NCI-H460 (cell line): Measurements from ENCODE around the gene SSUH2. TPM values are rescaled to one million over a fixed set of nuclear protein-coding genes. Genes with fewer than 3 reads are reported as not detected.
"Not testable (repeated sequence)": the region's sequence is repeated elsewhere in the genome, so short reads cannot be mapped to it uniquely, and the experiment has no call there.

Experiments used
- DNase-seq: peaks from one replicate; pipeline ENCODE4 v3.0.0-alpha.2; 2016; ENCODE audit warnings: low read depth; ENCODE audit errors: extremely low read depth
- polyA plus RNA-seq: library from polyadenylated mRNA; depleted of rRNA; stranded (reverse); fragments of >200 nt; gene quantifications from 2 replicates; pipeline ENCODE4 v1.2.3, GENCODE V29; 2014; cell fraction: nucleus; rRNA removed
- total RNA-seq: library from RNA; depleted of rRNA; stranded (reverse); fragments of >200 nt; shearing (Covaris generic); gene quantifications from 2 replicates; pipeline ENCODE4 v1.2.3, GENCODE V29; 2014; rRNA removed

SSUH2 gene, protein sequence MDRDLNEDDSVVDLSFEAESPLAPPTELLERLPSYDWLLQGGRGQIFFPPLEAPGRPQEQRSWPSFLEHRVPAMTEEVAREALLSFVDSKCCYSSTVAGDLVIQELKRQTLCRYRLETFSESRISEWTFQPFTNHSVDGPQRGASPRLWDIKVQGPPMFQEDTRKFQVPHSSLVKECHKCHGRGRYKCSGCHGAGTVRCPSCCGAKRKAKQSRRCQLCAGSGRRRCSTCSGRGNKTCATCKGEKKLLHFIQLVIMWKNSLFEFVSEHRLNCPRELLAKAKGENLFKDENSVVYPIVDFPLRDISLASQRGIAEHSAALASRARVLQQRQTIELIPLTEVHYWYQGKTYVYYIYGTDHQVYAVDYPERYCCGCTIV
- 0.20 and 0.27 TPM in 2 replicates for total RNA-seq
- polyA plus RNA-seq: 1.4 and 4.0 TPM in 2 replicates

DNA sequence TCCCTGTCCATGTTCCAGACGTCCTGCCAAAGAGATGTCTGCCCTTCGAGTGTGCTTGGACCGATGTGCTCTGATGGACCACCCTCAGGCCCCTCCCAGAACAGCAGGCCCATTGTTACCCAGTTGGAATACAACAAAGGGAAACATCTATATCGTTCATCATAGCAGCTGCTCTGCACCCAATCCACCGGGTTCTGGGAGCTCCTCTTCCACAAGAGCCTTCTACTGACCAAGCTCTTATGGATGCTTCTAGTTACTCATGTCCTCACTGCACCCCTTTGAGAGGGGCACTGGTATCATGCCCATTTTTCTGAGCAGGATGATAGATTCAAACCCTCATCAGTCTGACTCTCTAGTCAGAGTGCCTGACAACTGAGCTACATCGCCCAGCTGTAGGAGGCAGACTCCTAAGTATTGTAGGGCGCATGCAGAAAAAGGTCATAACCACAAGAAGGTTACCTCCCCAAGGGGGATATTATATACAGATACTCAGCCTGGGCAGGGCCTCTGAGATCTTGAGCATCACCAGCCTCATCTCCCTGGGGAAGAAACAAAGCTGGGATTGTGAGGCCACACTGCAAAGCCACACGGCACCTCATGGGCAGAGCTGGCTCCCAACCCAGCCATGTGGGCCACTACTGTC, at the start of gene SSUH2:
SSUH2 (minus strand) TSS at position 51 of the 643 bp plus-strand sequence; CDS start at position 11, 40 bp downstream.
- no peak for DNase-seq

DNA sequence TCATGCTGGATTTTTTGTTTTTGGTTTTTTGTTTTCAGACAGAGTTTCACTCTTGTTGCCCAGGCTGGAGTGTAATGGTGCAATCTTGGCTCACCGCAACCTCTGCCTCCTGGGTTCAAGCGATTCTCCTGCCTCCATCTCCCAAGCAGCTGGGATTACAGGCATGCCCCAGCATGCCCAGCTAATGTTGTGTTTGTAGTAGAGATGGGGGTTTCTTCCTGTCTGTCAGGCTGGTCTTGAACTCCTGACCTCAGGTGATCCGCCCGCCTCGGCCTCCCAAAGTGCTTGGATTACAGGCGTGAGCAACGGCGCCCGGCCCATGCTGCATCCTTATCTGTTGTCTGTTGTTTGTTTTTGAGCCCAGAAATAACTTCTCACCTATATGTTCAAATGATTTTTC, 46.7 kb upstream of the SSUH2 start:
- DNase-seq: not testable (repeated sequence)

- peak; percentile 5 for DNase-seq
Measured at GRCh38 chr3:8684992-8685391, 40.4 kb upstream of the SSUH2 start.

- not testable (repeated sequence) for DNase-seq
Measured at GRCh38 chr3:8682850-8683574, 38.4 kb upstream of the SSUH2 start.

GRCh38 chr3:8681881-8682538, 37.4 kb upstream of the SSUH2 start:
- DNase-seq: not testable (repeated sequence)

GRCh38 chr3:8681349-8681748, 36.8 kb upstream of the SSUH2 start:
- no peak for DNase-seq

- not testable (repeated sequence) for DNase-seq
Measured at GRCh38 chr3:8679817-8680553, 35.4 kb upstream of the SSUH2 start.

DNA sequence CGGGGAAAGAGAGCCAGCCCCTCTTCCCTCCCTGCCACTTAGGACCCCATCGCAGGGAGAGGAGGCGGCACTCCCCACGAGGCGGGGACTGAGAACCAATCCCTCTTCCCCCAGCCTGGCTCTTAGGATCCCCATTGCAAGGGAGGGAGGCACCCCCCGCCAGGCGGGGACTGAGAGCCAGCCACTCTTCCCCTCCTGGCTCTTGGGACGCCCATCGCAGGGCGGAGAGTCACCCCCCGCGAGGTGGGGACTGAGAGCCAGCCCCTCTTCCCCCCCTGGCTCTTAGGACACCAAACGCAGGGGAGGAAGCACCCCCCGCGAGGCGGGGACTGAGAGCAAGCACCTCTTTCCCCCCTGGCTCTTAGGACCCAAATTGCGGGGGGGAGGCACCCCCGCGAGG, 34.2 kb upstream of the SSUH2 start:
- no peak for DNase-seq

DNA sequence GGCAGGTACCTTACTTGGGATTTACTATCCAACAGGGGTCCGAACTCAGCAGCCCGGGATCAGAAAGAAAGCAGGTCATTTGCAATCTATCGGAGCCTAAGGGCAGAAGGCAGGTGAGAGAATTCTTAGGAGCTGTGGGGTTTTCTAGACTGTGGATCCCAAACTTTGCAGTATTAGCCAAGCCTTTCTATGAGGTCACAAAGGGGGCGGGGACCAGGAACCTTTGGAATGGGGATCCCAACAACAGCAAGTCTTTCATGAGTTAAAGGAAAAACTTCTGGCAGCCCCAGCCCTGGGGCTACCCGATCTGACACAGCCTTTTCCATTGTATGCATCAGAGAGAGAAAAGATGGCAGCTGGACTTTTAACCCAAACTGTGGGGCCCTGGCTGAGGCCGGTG, 32.7 kb upstream of the SSUH2 start:
- DNase-seq: not testable (repeated sequence)

GRCh38 chr3:8675591-8675990, 31.0 kb upstream of the SSUH2 start:
- not testable (repeated sequence) for DNase-seq

- DNase-seq: no peak
Measured at GRCh38 chr3:8673083-8673737, 28.6 kb upstream of the SSUH2 start.

DNA sequence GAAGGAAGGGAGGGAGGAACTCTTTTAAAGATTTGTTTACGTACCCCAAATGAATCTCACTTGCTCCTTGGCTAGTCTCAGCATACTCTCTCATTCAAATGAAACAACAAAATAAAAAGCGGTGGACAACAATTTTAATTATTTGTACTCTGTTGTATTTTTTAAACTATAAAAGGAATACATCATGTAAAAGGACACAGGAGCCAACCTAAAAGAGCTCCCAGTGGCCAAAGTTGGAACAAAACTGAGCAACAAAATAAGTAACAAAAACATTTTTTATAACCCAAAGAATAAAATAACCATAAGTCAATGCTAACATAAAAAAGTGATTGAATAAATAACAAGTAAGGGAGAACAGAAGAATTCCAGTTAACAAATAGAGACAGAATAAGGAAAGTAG, 24.4 kb upstream of the SSUH2 start:
- no peak for DNase-seq

DNA sequence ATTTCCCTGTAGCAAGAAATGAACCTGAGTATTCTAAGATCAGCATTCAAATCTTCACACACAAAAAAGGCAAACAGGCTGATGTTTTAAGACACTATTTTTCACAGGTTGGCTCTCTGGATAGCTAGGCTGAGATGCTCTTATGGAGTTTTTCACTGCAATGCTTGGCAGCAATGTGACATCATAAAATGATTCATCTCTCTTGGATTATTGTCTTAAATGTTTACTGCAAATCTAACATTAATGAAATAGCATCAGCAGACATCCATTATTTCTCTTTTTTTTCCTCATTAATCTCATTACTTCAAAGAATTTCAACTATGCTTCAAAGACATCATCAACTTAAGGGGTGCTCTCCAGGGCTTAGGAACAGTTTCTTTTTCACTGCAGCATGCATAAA, 23.6 kb upstream of the SSUH2 start:
- no peak for DNase-seq

- no peak for DNase-seq
Measured at GRCh38 chr3:8667463-8668091, 23.0 kb upstream of the SSUH2 start.

- DNase-seq: no peak
Measured at GRCh38 chr3:8665407-8665896, 20.9 kb upstream of the SSUH2 start.

DNA sequence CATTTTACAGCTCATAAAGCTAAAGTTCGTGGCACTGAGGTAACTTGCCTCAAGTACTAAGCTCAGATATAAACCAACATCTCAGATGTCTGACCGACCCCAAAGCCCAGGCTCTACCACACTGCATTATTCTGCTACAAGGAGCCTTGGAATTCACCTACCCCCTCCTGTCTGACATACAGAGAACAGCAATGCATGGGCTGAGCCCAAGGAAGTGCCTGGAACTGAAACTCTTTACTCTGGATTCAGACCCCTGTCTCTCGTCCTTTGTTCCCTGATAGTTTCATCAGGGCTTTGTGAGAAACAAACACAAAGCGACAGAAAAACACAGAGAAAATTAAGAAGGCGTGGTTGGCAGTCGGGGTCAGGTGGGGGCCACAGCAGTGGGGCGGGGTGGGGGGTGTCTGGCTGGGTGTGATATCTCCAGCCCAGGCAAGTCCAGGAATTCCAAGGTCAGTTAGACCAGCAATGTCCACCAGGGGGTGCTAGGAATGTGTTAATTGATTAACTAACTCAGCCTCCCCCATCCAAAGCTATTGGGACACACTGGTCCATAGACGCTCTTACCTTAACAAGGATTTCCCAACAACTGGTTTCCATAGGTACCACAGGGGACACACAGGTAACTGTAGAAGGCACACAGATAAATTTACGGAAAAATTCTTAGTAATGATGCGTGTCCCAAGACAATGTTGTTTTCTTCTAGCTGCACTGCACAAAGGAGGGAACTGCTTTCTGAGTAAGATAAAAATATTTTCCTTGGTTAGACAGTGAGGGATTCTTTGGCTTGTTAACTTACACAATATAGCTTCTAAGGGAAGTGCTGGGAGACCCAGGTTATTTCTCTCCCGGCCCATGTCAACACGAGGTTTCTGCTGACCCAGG, 18.8 kb upstream of the SSUH2 start:
- peak; percentile 66 for DNase-seq

DNA sequence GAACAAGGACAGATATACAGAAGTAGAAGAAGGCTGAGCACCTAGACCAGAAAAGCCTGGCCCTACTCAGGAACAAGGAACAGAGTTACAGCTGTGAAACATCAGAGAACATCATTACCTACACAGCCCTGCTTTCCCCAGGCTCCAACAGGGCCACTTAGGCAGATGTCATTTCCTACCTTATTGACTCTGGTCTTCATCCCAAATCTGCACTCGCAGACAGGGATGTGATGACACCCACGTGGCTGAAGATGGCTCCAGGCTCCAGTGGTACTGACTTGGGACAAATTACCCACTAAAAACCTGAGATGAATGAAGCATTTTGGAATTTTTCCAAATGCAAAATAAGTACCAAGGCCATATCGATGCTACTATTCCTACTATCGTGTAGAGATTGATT, 18.0 kb upstream of the SSUH2 start:
- DNase-seq: no peak
